ENCODE data around the gene KDM1A.

DNA sequence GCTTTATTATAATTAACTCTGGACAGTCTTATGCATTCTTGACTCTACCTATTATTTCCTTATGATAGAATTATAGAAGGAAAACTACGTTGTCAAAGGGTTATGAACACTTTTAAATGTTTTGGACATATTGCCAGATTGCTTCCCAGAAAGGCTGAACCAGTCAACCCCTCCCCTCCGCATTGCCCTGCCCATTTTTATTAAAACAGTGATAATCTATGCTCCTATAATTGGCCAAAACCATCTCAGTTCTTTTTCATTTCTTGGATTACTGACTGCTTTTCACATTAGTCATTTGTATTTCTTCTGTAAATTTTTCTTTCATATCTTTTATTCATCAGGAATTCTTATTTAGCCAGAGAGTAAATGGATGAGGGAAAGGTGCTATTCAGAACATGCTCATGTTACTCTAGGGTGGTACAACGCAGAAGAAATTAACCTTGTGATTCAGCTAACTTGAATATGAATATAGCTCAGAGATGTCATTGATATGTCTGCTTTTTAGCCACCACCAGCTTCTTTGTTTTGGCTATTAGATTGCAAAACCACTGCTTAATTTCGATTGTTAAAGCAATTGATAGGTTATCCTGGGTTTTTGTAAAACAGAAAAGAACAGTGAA lies 32.1 kb downstream of the KDM1A start:
- TF ChIP-seq, protein P1, sequence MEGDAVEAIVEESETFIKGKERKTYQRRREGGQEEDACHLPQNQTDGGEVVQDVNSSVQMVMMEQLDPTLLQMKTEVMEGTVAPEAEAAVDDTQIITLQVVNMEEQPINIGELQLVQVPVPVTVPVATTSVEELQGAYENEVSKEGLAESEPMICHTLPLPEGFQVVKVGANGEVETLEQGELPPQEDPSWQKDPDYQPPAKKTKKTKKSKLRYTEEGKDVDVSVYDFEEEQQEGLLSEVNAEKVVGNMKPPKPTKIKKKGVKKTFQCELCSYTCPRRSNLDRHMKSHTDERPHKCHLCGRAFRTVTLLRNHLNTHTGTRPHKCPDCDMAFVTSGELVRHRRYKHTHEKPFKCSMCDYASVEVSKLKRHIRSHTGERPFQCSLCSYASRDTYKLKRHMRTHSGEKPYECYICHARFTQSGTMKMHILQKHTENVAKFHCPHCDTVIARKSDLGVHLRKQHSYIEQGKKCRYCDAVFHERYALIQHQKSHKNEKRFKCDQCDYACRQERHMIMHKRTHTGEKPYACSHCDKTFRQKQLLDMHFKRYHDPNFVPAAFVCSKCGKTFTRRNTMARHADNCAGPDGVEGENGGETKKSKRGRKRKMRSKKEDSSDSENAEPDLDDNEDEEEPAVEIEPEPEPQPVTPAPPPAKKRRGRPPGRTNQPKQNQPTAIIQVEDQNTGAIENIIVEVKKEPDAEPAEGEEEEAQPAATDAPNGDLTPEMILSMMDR (IDR thresholded peaks at IDR 0.05): no peak
- no peak for TF ChIP-seq POLR2AphosphoS5 (IDR thresholded peaks at IDR 0.05)
